GM19452 (cell line): Measurements from ENCODE around the gene SCAMP2.

Source experiments
- ATAC-seq: cut with Tn5 transposase; IDR thresholded peaks from one replicate; pipeline ENCODE4 v1.9.1; 2021; ENCODE audit not compliant: unreplicated experiment

The SCAMP2 gene

DNA sequence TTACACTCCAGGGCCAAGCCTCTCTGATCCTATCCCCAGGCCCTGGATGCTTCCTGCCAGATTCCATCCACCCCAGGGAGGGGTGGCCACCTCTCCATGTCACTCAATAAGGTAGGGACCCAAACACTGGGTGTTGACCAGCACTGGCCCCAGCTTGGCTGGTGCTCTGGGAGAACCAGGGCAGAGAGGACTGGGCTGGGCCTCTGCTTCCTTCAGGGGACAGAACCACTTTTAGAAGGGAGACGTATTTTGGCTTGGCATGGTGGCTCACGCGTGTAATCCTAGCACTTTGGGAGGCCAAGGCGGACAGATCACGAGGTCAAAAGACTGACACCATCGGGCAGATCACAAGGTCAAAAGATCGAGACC is 51.4 kb downstream of the SCAMP2 start:
- no peak for ATAC-seq

GRCh38 chr15:74821091-74821789 is 51.9 kb downstream of the SCAMP2 start:
- ATAC-seq: peak; percentile 70

GRCh38 chr15:74820056-74820455 is 53.1 kb downstream of the SCAMP2 start:
- ATAC-seq: no peak

DNA sequence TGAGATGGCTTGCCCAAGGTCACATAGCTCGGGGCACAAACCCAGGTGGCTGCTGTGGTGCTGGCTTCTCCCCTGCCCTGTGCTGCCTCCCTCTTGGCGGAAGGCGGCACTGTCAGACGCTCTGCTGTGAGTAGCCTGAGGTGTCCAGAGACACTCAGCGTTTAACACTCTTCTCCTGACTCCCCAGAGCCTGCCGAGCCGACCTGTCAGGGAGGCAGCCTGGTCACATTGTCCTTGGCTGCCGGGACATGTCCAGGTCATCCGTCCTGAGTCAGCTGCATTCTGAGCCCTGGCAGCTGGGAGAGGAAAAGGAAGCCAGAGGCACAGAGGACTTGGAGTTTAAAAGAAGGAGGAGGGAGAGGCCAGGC is 55.8 kb downstream of the SCAMP2 start:
- ATAC-seq: no peak

DNA sequence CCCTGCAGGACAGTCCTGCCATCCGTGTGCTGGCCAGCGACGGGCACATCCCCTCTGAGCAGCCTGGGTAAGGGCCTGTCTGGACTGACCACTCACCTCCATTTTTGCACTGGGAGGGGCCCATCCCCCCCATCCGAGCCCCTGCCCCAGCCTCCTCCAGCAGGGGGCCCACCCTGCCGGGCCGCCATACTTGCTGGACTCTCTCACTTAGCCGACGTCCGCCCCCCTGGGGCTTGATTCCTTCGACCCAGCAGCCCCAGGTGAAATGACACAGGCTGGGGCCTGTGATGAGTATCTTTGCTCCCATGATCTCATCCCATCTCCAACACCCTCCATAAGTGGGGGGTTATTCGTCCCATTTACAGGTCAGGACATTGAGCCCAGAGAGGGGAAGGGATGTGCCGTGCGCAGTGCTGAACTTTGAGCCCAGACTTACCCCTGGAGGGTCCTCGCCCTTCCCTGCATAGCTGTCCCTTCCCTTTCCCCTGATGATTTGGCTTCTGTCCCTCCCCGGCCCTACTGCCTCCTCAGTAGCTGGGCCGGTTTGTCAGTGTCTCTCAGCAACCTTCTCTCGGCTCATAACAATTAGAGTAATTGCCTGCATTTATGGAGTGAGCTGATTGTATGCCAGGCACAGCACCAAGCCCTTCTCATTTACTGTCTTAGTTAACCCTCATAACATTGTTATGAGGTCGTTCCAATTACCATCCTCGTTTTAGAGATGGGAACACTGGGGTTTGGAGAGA is 56.4 kb downstream of the SCAMP2 start:
- ATAC-seq: no peak

DNA sequence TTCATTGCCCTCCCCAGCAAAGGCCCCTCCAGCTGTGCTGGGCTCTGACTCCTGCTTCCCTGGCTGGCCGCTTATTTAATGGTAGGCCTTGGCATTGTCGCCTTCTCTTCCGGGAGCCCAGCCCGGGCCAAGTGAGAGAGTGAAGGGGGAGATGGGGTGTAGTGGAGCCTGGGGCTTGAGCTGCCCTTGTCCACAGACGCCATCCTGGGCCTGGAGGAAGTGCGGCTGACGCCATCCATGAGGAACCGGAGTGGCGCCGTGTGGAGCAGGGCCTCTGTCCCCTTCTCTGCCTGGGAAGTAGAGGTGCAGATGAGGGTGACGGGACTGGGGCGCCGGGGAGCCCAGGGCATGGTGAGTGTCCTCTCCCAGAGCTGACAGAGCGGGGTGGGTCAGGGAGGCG is 57.2 kb downstream of the SCAMP2 start:
- ATAC-seq: no peak

- ATAC-seq: no peak
These were observed 57.8 kb downstream of the SCAMP2 start for GRCh38 chr15:74815121-74815934.

- ATAC-seq: no peak
These were observed 60.6 kb downstream of the SCAMP2 start, which contains the start of gene LMAN1L for GRCh38 chr15:74812533-74812932. TSS of gene LMAN1L (plus strand) at chr15:74812835. CDS start at chr15:74812855, 20 bp downstream.

GRCh38 chr15:74809956-74810355 is 63.2 kb downstream of the SCAMP2 start:
- no peak for ATAC-seq

GRCh38 chr15:74809242-74809641 is 63.9 kb downstream of the SCAMP2 start:
- ATAC-seq: no peak

DNA sequence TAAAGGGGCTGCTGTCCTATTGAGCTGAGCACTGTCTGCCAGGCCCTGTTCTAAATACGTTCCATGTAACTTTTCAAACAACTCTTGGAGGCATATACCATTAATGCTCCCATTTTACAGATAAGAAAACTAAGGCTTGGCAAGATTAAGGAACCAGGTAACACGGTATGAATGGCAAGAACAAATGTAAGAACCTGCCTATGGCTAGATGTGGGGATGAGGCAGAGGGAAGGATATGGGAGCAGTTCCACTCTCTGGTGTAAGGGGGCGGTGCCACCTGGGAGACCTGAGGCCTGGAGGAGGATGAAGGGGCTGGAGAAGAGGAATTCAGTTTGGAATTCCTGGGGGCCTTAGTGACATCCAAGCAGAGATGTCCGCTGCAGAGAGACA is 64.3 kb downstream of the SCAMP2 start:
- no peak for ATAC-seq

- no peak for ATAC-seq
These were observed 64.9 kb downstream of the SCAMP2 start for GRCh38 chr15:74808078-74808839.

GRCh38 chr15:74807282-74807681 is 65.9 kb downstream of the SCAMP2 start:
- ATAC-seq: no peak

- ATAC-seq: no peak
These were observed 68.2 kb downstream of the SCAMP2 start for GRCh38 chr15:74804935-74805334.

GRCh38 chr15:74802862-74803447 is 70.2 kb downstream of the SCAMP2 start:
- no peak for ATAC-seq

GRCh38 chr15:74802290-74802689 is 70.9 kb downstream of the SCAMP2 start:
- no peak for ATAC-seq

DNA sequence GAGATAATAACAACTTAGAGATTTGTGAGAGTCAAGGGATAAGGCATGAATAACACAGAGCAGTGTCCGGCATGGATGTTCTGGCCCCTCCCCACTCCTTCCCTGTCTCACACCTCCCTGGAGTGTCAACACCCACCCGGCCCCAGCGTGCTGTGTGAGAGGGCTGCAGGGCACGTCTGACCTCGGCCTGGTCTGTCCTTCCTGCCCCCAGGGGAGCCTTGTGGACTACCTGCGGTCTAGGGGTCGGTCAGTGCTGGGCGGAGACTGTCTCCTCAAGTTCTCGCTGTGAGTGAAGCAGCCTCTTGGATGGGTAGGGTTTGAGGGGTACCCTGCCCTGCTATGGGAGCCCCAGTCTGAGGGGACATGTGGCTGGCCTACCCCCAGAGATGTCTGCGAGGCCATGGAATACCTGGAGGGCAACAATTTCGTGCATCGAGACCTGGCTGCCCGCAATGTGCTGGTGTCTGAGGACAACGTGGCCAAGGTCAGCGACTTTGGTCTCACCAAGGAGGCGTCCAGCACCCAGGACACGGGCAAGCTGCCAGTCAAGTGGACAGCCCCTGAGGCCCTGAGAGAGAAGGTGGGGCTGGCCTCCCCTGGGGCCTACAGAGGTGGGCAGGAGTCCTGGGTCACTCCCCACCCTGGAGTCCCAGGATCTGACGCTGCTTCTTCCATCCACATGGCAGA is 71.7 kb downstream of the SCAMP2 start:
- no peak for ATAC-seq

DNA sequence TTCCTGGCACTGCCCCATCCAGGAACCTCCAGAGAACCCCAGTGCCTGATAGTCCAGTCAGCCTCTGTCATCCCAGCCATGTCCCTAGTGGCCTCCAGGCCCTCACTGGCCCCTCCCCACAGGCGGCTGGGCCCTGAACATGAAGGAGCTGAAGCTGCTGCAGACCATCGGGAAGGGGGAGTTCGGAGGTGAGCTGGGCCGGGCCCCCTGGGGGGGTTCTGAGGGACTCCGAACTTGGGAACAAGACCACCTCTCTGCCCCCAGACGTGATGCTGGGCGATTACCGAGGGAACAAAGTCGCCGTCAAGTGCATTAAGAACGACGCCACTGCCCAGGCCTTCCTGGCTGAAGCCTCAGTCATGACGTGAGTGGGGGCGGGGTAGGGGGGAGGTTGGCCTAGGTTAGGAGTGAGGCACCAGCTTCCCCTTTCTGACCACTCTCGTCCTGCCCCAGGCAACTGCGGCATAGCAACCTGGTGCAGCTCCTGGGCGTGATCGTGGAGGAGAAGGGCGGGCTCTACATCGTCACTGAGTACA is 72.5 kb downstream of the SCAMP2 start:
- ATAC-seq: no peak

- peak; percentile 68 for ATAC-seq
These were observed 73.2 kb downstream of the SCAMP2 start for GRCh38 chr15:74799856-74800558.
